ENCODE results near the gene KATNAL2. TPM values are rescaled to one million over a fixed set of nuclear protein-coding genes. Genes with fewer than 3 reads are reported as not detected.
A peak's percentile ranks its signal among the peaks of the same experiment; 100 is the strongest.

KATNAL2 gene
- total RNA-seq, 2 donors from 2014 or later: 1.3 to 2.2 TPM

GRCh38 chr18:47036927-47037578 lies 119.7 kb downstream of the KATNAL2 start:
- Histone ChIP-seq H3K36me3 (no peaks in the 10 kb centered on the region), H3K4me1 (no peaks in the 10 kb centered on the region), H3K27me3 (no peaks in the 10 kb centered on the region), H3K9me3 (no peaks in the 10 kb centered on the region), H3K4me3 (no peak overlapping the region), H3K9ac (ENCODE audit: low read depth in 2 of 2, low read length in 2 of 2) (no peak overlapping the region), H3K27ac (no peak overlapping the region)
- DNase-seq: no peak
- intact Hi-C loops (cut with DNase I): no loop called here
- TF ChIP-seq, protein P1, sequence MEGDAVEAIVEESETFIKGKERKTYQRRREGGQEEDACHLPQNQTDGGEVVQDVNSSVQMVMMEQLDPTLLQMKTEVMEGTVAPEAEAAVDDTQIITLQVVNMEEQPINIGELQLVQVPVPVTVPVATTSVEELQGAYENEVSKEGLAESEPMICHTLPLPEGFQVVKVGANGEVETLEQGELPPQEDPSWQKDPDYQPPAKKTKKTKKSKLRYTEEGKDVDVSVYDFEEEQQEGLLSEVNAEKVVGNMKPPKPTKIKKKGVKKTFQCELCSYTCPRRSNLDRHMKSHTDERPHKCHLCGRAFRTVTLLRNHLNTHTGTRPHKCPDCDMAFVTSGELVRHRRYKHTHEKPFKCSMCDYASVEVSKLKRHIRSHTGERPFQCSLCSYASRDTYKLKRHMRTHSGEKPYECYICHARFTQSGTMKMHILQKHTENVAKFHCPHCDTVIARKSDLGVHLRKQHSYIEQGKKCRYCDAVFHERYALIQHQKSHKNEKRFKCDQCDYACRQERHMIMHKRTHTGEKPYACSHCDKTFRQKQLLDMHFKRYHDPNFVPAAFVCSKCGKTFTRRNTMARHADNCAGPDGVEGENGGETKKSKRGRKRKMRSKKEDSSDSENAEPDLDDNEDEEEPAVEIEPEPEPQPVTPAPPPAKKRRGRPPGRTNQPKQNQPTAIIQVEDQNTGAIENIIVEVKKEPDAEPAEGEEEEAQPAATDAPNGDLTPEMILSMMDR (IDR thresholded peaks at IDR 0.05): no peak

DNA sequence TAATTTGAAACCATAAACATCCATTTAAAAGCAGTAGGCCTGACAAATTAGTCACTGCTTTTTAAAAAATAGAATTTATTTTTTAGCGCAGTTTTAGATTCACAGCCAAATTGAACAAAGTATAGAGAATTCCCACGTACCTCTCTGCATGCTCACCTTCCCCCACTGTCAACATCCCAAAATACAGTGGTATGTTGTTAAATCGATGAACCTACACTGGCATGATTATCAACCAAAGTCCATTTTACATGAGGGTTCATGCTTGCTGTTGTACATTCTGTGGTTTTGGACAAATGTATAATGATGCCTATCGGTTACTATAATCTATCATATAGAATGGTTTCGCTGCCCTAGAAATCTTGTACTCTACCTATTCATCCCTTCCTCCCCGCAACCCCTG lies 123.6 kb downstream of the KATNAL2 start:
- H3K9me3 ChIP-seq: no peaks in the 10 kb centered on the region
- H3K36me3 ChIP-seq: no peaks in the 10 kb centered on the region
- H3K4me3 ChIP-seq: no peak overlapping the region
- DNase-seq: no peak
- no peak overlapping the region for H3K27ac ChIP-seq
- H3K27me3 ChIP-seq: no peaks in the 10 kb centered on the region
- H3K9ac ChIP-seq (ENCODE audit: low read depth in 2 of 2, low read length in 2 of 2): no peak overlapping the region
- H3K4me1 ChIP-seq: no peaks in the 10 kb centered on the region
- intact Hi-C loops (cut with DNase I): no loop called here
- TF ChIP-seq, protein P1 (IDR thresholded peaks at IDR 0.05): no peak

DNA sequence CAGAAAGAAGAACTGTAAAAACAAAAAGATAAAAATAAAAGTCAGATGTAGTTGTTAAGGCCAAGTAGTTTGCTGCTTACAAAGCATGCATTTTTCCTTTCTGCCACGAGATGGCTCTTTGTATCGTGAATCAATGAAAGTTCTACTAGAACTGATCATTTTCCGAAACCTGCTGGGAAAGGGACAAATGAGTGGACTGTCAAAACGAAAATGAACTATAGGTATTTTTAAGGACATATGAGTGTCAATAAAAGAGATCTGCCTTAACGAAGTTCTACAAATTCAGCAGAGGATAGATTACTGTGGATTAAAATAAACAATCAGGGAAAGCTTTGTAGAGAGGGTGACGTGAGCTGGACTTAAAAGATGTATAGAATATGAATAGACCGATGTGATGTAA lies 133.1 kb downstream of the KATNAL2 start:
- intact Hi-C loops (cut with DNase I): loop anchor here (2.0 kb wide), 1 partner anchor 154 kb away; no protein-coding TSS in a partner anchor
- H3K4me1 ChIP-seq: no peaks in the 10 kb centered on the region
- H3K9me3 ChIP-seq: no peaks in the 10 kb centered on the region
- H3K27me3 ChIP-seq: no peaks in the 10 kb centered on the region
- no peak overlapping the region for H3K27ac ChIP-seq
- DNase-seq: peak; percentile 21
- no peak overlapping the region for H3K4me3 ChIP-seq
- H3K36me3 ChIP-seq: no peaks in the 10 kb centered on the region
- no peak overlapping the region for H3K9ac ChIP-seq (ENCODE audit: low read depth in 2 of 2, low read length in 2 of 2)
- TF ChIP-seq, protein P1 (IDR thresholded peaks at IDR 0.05): peak; percentile 55

GRCh38 chr18:47054369-47054768 lies 137.0 kb downstream of the KATNAL2 start:
- intact Hi-C loops (cut with DNase I): no loop called here
- H3K36me3 ChIP-seq: no peaks in the 10 kb centered on the region
- no peak overlapping the region for H3K27ac ChIP-seq
- DNase-seq: no peak
- H3K4me1 ChIP-seq: no peaks in the 10 kb centered on the region
- no peaks in the 10 kb centered on the region for H3K27me3 ChIP-seq
- TF ChIP-seq, protein P1 (IDR thresholded peaks at IDR 0.05): no peak
- no peaks in the 10 kb centered on the region for H3K9me3 ChIP-seq
- no peak overlapping the region for H3K4me3 ChIP-seq
- no peak overlapping the region for H3K9ac ChIP-seq (ENCODE audit: low read depth in 2 of 2, low read length in 2 of 2)

- Histone ChIP-seq H3K9me3 (no peaks in the 10 kb centered on the region), H3K36me3 (no peaks in the 10 kb centered on the region), H3K27me3 (no peaks in the 10 kb centered on the region), H3K4me1 (no peaks in the 10 kb centered on the region), H3K9ac (ENCODE audit: low read depth in 2 of 2, low read length in 2 of 2) (no peak overlapping the region), H3K4me3 (no peak overlapping the region), H3K27ac (no peak overlapping the region)
- no peak for DNase-seq
- intact Hi-C loops (cut with DNase I): no loop called here
- TF ChIP-seq, protein P1 (IDR thresholded peaks at IDR 0.05): no peak
Observed at GRCh38 chr18:47062471-47062870, 145.1 kb downstream of the KATNAL2 start.

Measured in colonic mucosa (tissue), 4 donors.